ENCODE measurements around the gene RIMBP2. TPM values are rescaled to one million over a fixed set of nuclear protein-coding genes. Genes with fewer than 3 reads are reported as not detected.
"Not testable (repeated sequence)": the region's sequence is repeated elsewhere in the genome, so short reads cannot be mapped to it uniquely, and the experiment has no call there.

The RIMBP2 gene
- total RNA-seq, 5 donors from 2014 or later (not counting 1 experiment from before 2014, with no cell fraction given): 0.10 to 0.38 TPM; not detected in 3

DNA sequence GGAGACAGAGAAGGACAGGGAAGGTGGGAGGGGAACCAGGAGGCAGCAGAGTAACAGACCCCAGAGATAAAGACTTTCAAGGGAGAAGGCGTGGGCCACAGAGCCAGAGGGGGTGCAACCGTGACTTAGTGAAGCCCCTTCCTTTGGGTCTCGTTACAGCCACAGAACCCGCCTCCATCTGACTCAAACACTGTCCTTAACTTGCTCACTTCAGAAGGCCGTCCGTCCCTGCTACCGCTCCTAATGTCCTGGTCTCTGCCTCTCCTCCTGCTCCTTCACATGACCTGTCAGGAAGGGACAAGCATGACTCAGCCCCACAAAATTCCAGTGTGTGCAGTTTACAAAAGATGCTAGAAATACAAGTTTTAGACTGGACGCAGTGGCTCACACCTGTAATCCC is 18.0 kb downstream of the RIMBP2 start:
- Mint-ChIP-seq H3K27me3 (peaks cover 15 to 26% of the 10 kb centered on the region in 2 donors), H3K4me3 (no peak overlapping the region), H3K27ac (no peak overlapping the region), H3K36me3 (no peaks in the 10 kb centered on the region), H3K9me3 (no peaks in the 10 kb centered on the region), H3K4me1 (no peaks in the 10 kb centered on the region)
- Histone ChIP-seq H3K9me3 (no peaks in the 10 kb centered on the region), H3K4me1 (ENCODE audit: control insufficient read depth in 1 of 2, extremely low read depth in 1 of 2, insufficient read depth in 2 of 2, low read length in 2 of 2) (no peaks in the 10 kb centered on the region), H3K27ac (ENCODE audit: low read length) (no peak overlapping the region), H3K4me3 (ENCODE audit: control insufficient read depth in 1 of 2, extremely low read depth in 1 of 2, low read length in 1 of 2) (no peak overlapping the region), H3K36me3 (ENCODE audit: control insufficient read depth in 2 of 2, extremely low read depth in 1 of 2, insufficient read depth in 1 of 2, low read length in 1 of 2) (no peaks in the 10 kb centered on the region), H3K27me3 (replicated peaks in 1 of 2; ENCODE audit: control insufficient read depth in 2 of 2, extremely low read depth in 1 of 2, insufficient read depth in 2 of 2, low read length in 1 of 2) (peaks cover 0 to 27% of the 10 kb centered on the region in 2 experiments)
- no peak for DNase-seq
- WGBS (ENCODE audit: insufficient coverage): 90% methylated on average over 7 of the region's 8 CpGs
- ATAC-seq (replicated peaks in 1 of 4): no peak
- ChIA-PET CTCF (no interaction called here), POLR2A (no interaction called here)

DNA sequence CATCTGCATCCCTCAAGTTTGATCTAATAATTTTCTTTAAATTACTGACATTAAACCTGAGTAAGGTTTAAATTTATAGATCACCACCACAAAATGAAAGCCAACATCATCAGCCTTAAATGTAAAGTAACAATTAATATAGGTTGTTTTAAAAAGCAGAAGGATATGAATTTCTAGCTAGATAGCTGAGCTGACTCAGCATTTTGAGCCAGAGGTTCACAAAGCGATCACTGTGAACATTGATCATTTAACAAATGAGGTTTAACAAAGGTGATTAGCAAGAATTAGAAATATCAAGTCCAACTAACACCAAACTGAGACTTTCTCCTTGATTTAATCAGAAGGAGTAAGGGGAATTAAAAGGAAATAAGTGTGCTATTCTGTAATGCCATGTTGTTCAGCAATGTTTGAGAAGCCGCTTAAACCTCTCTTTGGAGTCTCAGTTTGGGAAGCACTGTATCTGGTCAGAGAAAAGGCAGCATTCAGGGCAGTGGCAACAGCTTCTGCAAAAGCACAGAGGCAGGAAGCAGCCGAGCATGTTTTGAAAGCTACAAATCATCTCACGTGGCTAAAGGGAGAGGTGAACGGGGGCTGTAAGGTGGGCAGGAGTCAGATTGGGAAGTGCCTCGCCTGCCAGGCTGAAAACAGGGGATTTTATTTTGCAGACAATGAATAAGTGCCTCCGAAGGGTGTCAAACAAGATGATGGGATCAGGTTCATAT is 19.6 kb downstream of the RIMBP2 start:
- ChIA-PET CTCF (no interaction called here), POLR2A (no interaction called here)
- Histone ChIP-seq H3K9me3 (no peaks in the 10 kb centered on the region), H3K4me3 (ENCODE audit: control insufficient read depth in 1 of 2, extremely low read depth in 1 of 2, low read length in 1 of 2) (no peak overlapping the region), H3K27ac (ENCODE audit: low read length) (no peak overlapping the region), H3K4me1 (ENCODE audit: control insufficient read depth in 1 of 2, extremely low read depth in 1 of 2, insufficient read depth in 2 of 2, low read length in 2 of 2) (no peaks in the 10 kb centered on the region), H3K36me3 (ENCODE audit: control insufficient read depth in 2 of 2, extremely low read depth in 1 of 2, insufficient read depth in 1 of 2, low read length in 1 of 2) (no peaks in the 10 kb centered on the region), H3K27me3 (replicated peaks in 1 of 2; ENCODE audit: control insufficient read depth in 2 of 2, extremely low read depth in 1 of 2, insufficient read depth in 2 of 2, low read length in 1 of 2) (peaks cover 0 to 25% of the 10 kb centered on the region in 2 experiments)
- Mint-ChIP-seq H3K4me1 (no peaks in the 10 kb centered on the region), H3K36me3 (no peaks in the 10 kb centered on the region), H3K9me3 (no peaks in the 10 kb centered on the region), H3K27ac (no peak overlapping the region), H3K27me3 (peaks cover 20 to 29% of the 10 kb centered on the region in 2 donors), H3K4me3 (no peak overlapping the region)
- WGBS (ENCODE audit: insufficient coverage): 17% methylated on average over 5 of the region's 7 CpGs
- no peak for DNase-seq
- ATAC-seq (replicated peaks in 1 of 4): no peak

DNA sequence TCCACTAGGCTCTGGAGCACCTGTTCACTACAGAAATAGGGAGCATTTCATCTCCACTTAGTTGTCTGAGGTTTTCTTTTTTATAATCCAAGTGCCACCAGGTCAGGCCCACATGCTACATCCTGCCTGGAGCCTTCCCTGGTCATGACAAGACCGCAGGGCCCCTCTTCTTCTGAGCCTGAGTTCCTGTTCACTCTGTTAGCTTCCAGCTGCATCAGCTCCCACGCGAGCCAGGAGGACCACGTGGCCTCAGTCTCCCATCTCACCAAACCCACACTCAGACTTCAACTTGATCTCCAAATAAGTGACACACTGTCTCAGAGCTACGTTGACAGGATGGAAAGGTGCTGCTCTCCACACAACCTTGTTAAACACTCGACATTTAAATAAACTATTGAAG is 21.0 kb downstream of the RIMBP2 start:
- no peak overlapping the region for H3K4me3 ChIP-seq (ENCODE audit: control insufficient read depth in 1 of 2, extremely low read depth in 1 of 2, low read length in 1 of 2)
- H3K27me3 ChIP-seq (replicated peaks in 1 of 2; ENCODE audit: control insufficient read depth in 2 of 2, extremely low read depth in 1 of 2, insufficient read depth in 2 of 2, low read length in 1 of 2): peaks cover 0 to 23% of the 10 kb centered on the region in 2 experiments
- no peak overlapping the region for H3K27ac Mint-ChIP-seq
- no peaks in the 10 kb centered on the region for H3K9me3 ChIP-seq
- no peaks in the 10 kb centered on the region for H3K4me1 ChIP-seq (ENCODE audit: control insufficient read depth in 1 of 2, extremely low read depth in 1 of 2, insufficient read depth in 2 of 2, low read length in 2 of 2)
- H3K9me3 Mint-ChIP-seq: no peaks in the 10 kb centered on the region
- H3K36me3 ChIP-seq (ENCODE audit: control insufficient read depth in 2 of 2, extremely low read depth in 1 of 2, insufficient read depth in 1 of 2, low read length in 1 of 2): no peaks in the 10 kb centered on the region
- H3K27me3 Mint-ChIP-seq: peaks cover 19 to 29% of the 10 kb centered on the region in 2 donors
- no peak overlapping the region for H3K27ac ChIP-seq (ENCODE audit: low read length)
- no peak for ATAC-seq (replicated peaks in 1 of 4)
- ChIA-PET CTCF (no interaction called here), POLR2A (no interaction called here)
- no peak overlapping the region for H3K4me3 Mint-ChIP-seq
- H3K36me3 Mint-ChIP-seq: no peaks in the 10 kb centered on the region
- no peak for DNase-seq
- H3K4me1 Mint-ChIP-seq: no peaks in the 10 kb centered on the region
- 54% methylated on average over 4 of the region's 6 CpGs for WGBS (ENCODE audit: insufficient coverage)

DNA sequence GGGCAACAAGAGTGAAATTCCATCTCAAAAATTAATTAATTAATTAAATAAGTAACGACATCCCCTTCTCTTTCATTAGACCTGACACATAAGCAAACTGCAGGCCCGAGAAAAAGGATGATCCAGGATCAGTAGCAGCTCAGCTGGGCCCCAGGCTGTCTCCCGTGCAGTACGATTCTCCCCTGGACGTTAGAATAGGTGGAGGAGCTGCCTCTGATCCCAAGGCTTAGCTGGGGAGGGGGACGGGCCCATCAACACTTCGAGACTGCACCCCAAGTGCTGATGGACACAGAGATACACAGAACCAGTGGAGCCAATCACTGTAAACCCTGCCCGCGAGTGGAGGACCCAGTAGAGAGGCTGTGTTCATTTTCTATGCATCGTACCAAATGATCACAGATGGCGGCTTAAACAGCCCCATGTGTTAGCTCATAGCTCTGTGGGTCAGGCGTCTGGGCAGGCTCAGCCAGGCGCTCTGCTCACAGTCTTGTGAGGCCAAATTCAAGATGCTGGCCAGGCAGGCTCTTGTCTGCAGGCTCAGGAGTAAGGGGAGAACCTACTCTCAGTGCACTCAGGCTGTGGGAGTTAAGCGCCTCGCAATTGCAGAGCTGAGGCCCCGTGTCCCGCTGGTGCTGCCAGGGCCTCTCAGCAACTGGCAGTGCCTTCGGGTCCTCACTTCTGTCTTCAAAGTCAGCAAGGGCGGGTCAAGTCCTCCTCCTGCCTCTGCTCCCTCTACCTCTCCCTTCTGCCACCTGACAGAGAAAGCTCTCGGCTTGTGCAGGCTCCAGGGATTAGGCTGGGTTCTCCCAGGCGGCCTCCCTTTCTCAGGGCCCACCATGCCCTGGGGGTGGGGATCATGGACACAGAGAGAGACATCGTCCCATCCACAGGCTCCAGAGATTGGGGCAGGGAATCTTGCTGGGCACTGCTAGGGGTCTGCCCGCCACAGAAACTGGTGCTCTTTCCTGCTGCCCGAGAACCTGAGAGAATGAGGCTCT is 26.4 kb downstream of the RIMBP2 start:
- Histone ChIP-seq H3K27me3 (replicated peaks in 1 of 2; ENCODE audit: control insufficient read depth in 2 of 2, extremely low read depth in 1 of 2, insufficient read depth in 2 of 2, low read length in 1 of 2) (peaks cover 0 to 41% of the 10 kb centered on the region in 2 experiments), H3K27ac (ENCODE audit: low read length) (no peak overlapping the region), H3K36me3 (ENCODE audit: control insufficient read depth in 2 of 2, extremely low read depth in 1 of 2, insufficient read depth in 1 of 2, low read length in 1 of 2) (no peaks in the 10 kb centered on the region), H3K4me3 (ENCODE audit: control insufficient read depth in 1 of 2, extremely low read depth in 1 of 2, low read length in 1 of 2) (no peak overlapping the region), H3K9me3 (no peaks in the 10 kb centered on the region), H3K4me1 (ENCODE audit: control insufficient read depth in 1 of 2, extremely low read depth in 1 of 2, insufficient read depth in 2 of 2, low read length in 2 of 2) (no peaks in the 10 kb centered on the region)
- ChIA-PET CTCF (no interaction called here), POLR2A (no interaction called here)
- H3K27me3 Mint-ChIP-seq: peaks cover 8 to 30% of the 10 kb centered on the region in 2 donors
- no peaks in the 10 kb centered on the region for H3K9me3 Mint-ChIP-seq
- whole genome bisulfite sequencing (ENCODE audit: insufficient coverage): 91% methylated on average over 21 of the region's 24 CpGs
- no peak for ATAC-seq (replicated peaks in 1 of 4)
- no peak overlapping the region for H3K4me3 Mint-ChIP-seq
- no peak overlapping the region for H3K27ac Mint-ChIP-seq
- H3K36me3 Mint-ChIP-seq: no peaks in the 10 kb centered on the region
- no peak for DNase-seq
- no peaks in the 10 kb centered on the region for H3K4me1 Mint-ChIP-seq

DNA sequence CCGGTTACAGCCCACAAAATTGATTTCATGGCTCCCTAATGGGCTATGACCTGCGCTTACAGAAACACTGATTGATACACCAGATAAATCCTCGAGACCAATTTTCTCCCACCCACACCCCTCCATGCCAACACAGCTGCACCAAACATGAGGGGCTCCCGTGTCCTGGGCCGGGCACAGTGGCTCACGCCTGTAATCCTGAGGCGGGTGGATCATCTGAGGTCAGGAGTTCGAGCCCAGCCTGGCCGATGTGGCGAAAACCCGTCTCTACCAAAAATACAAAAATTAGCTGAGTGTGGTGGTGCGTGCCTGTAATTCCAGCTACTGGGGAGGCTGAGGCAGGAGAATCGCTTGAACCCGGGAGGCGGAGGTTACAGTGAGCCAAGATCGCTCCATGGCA is 27.1 kb downstream of the RIMBP2 start:
- DNase-seq; CTCF ChIA-PET; H3K27ac Mint-ChIP-seq; H3K36me3 ChIP-seq (ENCODE audit: control insufficient read depth in 2 of 2, extremely low read depth in 1 of 2, insufficient read depth in 1 of 2, low read length in 1 of 2); H3K36me3 Mint-ChIP-seq; H3K4me1 Mint-ChIP-seq; H3K4me3 ChIP-seq (ENCODE audit: control insufficient read depth in 1 of 2, extremely low read depth in 1 of 2, low read length in 1 of 2); ATAC-seq (replicated peaks in 1 of 4); H3K9me3 Mint-ChIP-seq; H3K4me3 Mint-ChIP-seq; H3K4me1 ChIP-seq (ENCODE audit: control insufficient read depth in 1 of 2, extremely low read depth in 1 of 2, insufficient read depth in 2 of 2, low read length in 2 of 2); H3K9me3 ChIP-seq; POLR2A ChIA-PET; H3K27ac ChIP-seq (ENCODE audit: low read length): not testable (repeated sequence)
- peaks cover 0 to 34% of the 10 kb centered on the region in 2 experiments for H3K27me3 ChIP-seq (replicated peaks in 1 of 2; ENCODE audit: control insufficient read depth in 2 of 2, extremely low read depth in 1 of 2, insufficient read depth in 2 of 2, low read length in 1 of 2)
- H3K27me3 Mint-ChIP-seq: peaks cover 8 to 24% of the 10 kb centered on the region in 2 donors
- WGBS (ENCODE audit: insufficient coverage): 83% methylated on average over 4 of the region's 16 CpGs

DNA sequence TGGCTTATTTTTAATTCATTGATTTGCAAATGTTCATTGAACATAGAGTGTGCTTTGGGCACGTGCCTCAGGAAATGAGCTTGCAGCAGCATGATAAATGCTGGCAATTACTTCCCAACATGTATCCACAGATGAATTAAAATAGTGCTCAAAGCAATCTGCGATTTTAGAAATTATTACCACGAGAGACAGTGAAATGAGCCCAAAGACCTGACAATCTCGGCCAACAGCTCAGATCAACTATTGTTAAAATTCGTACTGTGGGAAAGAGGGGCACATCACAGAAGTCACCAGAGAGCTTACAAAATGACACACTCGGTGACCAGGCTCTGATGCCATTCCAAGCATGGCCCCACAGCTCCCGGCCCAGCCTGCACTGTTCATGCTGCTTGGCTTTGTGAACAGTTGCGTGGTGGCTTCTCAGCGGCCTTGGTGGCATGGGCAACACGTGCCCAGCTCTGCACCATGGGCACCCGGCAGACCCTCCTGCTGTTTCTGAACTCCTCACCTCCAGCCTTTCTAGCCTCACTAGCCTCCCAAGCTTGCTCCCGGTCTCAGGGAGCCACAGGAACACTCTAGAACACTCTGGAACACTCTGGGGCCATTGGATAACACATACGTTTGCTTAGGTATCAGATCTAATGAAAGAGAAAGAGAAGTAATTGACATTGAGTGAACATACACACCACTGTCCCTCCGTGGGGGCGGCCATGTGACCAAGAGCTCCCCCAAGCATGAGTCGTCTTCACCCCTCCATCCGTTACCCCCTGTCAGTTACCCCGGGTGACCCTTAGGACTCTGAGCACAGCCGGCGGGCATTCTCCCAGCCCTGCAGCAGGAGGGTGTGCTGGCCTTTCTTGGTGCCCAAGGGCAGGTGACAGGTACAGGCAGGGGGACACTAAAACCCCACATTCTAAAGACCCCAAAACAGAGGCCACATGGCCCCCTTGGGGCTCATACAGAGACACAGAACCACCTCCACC is 28.0 kb downstream of the RIMBP2 start:
- WGBS (ENCODE audit: insufficient coverage): 79% methylated on average over 8 of the region's 20 CpGs

More for the DNA sequence above, 28.0 kb downstream of the RIMBP2 start:
- ChIA-PET CTCF (no interaction called here), POLR2A (no interaction called here)
- Histone ChIP-seq H3K4me1 (ENCODE audit: control insufficient read depth in 1 of 2, extremely low read depth in 1 of 2, insufficient read depth in 2 of 2, low read length in 2 of 2) (no peaks in the 10 kb centered on the region), H3K4me3 (ENCODE audit: control insufficient read depth in 1 of 2, extremely low read depth in 1 of 2, low read length in 1 of 2) (no peak overlapping the region), H3K27ac (ENCODE audit: low read length) (no peak overlapping the region), H3K27me3 (replicated peaks in 1 of 2; ENCODE audit: control insufficient read depth in 2 of 2, extremely low read depth in 1 of 2, insufficient read depth in 2 of 2, low read length in 1 of 2) (peaks cover 0 to 30% of the 10 kb centered on the region in 2 experiments), H3K9me3 (no peaks in the 10 kb centered on the region), H3K36me3 (ENCODE audit: control insufficient read depth in 2 of 2, extremely low read depth in 1 of 2, insufficient read depth in 1 of 2, low read length in 1 of 2) (no peaks in the 10 kb centered on the region)
- Mint-ChIP-seq H3K27ac (no peak overlapping the region), H3K4me3 (no peak overlapping the region), H3K27me3 (peaks cover 8 to 22% of the 10 kb centered on the region in 2 donors), H3K4me1 (no peaks in the 10 kb centered on the region), H3K9me3 (no peaks in the 10 kb centered on the region), H3K36me3 (no peaks in the 10 kb centered on the region)
- DNase-seq (no peak), ATAC-seq (replicated peaks in 1 of 4) (no peak)

Measured in T-cell (primary cell).